GM10266 (cell line): Measurements from ENCODE around the gene UGDH.
"Not testable (repeated sequence)": the region's sequence is repeated elsewhere in the genome, so short reads cannot be mapped to it uniquely, and the experiment has no call there.

ENCODE experiments used
- DNase-seq: peaks from one replicate; pipeline ENCODE4 v3.0.0; 2012; ENCODE audit errors: extremely low spot score
- CTCF ChIP-seq: IDR thresholded peaks from 2 replicates; pipeline ENCODE4 v1.5.1; 2012; ENCODE audit warnings: mild to moderate bottlenecking, low read depth; ENCODE audit not compliant: control insufficient read depth, insufficient read depth; ENCODE audit errors: missing control alignments

The UGDH gene

GRCh38 chr4:39543034-39543433 lies 15.8 kb upstream of the UGDH start:
- no peak for TF ChIP-seq CTCF
- no peak for DNase-seq

- no peak for TF ChIP-seq CTCF
- DNase-seq: no peak
Measured at GRCh38 chr4:39542611-39543012, 15.4 kb upstream of the UGDH start.

GRCh38 chr4:39541987-39542610 lies 14.9 kb upstream of the UGDH start:
- no peak for DNase-seq
- no peak for TF ChIP-seq CTCF

GRCh38 chr4:39539089-39539611 lies 11.9 kb upstream of the UGDH start:
- no peak for TF ChIP-seq CTCF
- DNase-seq: no peak

GRCh38 chr4:39533541-39533940 lies 6.3 kb upstream of the UGDH start:
- TF ChIP-seq CTCF: no peak
- no peak for DNase-seq

- DNase-seq: not testable (repeated sequence)
Measured at GRCh38 chr4:39532237-39532636, 5.0 kb upstream of the UGDH start.

GRCh38 chr4:39530682-39531081 lies 3.4 kb upstream of the UGDH start:
- no peak for DNase-seq
- no peak for TF ChIP-seq CTCF

GRCh38 chr4:39529534-39529933 lies 2.3 kb upstream of the UGDH start:
- no peak for DNase-seq
- no peak for TF ChIP-seq CTCF
